Neuronal stem cell (in vitro differentiated cells): ENCODE data around the gene ADCK1.

ENCODE experiments used
- DNase-seq: peaks from one replicate; pipeline ENCODE4 v3.0.0-alpha.2; 2013; ENCODE audit warnings: low spot score
- H2AFZ ChIP-seq: one replicate; pipeline ENCODE4 v1.6.1; 2013; ENCODE audit warnings: mild to moderate bottlenecking, low read length, inconsistent platforms
- H2AK5ac ChIP-seq: 2 replicates; pipeline ENCODE4 v1.6.1; 2013; ENCODE audit warnings: low read depth, mild to moderate bottlenecking, inconsistent platforms, low read length, moderate library complexity, mixed read lengths
- H2BK120ac ChIP-seq: 2 replicates; pipeline ENCODE4 v1.6.1; 2013; ENCODE audit warnings: low read depth, mild to moderate bottlenecking, inconsistent platforms, low read length, moderate library complexity, mixed read lengths
- H2BK12ac ChIP-seq: one replicate; pipeline ENCODE4 v1.6.1; 2013; ENCODE audit warnings: low read length, inconsistent platforms
- H2BK15ac ChIP-seq: 2 replicates; pipeline ENCODE4 v1.6.1; 2013; ENCODE audit warnings: mild to moderate bottlenecking, low read length, inconsistent platforms, mixed read lengths
- H2BK5ac ChIP-seq: one replicate; pipeline ENCODE4 v1.6.1; 2013; ENCODE audit warnings: inconsistent platforms, mild to moderate bottlenecking, low read length, moderate library complexity
- H3K14ac ChIP-seq: one replicate; pipeline ENCODE4 v1.6.1; 2013; ENCODE audit warnings: low read length, inconsistent platforms
- H3K18ac ChIP-seq: 2 replicates; pipeline ENCODE4 v1.6.1; 2013; ENCODE audit warnings: low read length, inconsistent platforms
- H3K23ac ChIP-seq: 2 replicates; pipeline ENCODE4 v1.6.1; 2013; ENCODE audit warnings: low read depth, mild to moderate bottlenecking, mixed read lengths, low read length, inconsistent platforms; ENCODE audit not compliant: poor library complexity
- H3K27ac ChIP-seq: replicated peaks from 3 replicates; pipeline ENCODE4 v1.5.1; 2013; ENCODE audit warnings: low read length, inconsistent platforms
- H3K27me3 ChIP-seq, 3 experiments: 2 replicates each; pipeline ENCODE4 v1.6.1; 2013; ENCODE audit warnings: low read length in 3 of 3, mild to moderate bottlenecking in 2 of 3, inconsistent platforms in 1 of 3, low read depth in 1 of 3, mixed read lengths in 1 of 3, moderate library complexity in 1 of 3; ENCODE audit not compliant: control insufficient read depth in 3 of 3, insufficient read depth in 3 of 3
- H3K36me3 ChIP-seq, 2 donors: replicated peaks in 1 of 2; 2 replicates each; pipeline ENCODE4 v1.6.1; 2013; ENCODE audit warnings: low read length in 2 of 2; ENCODE audit not compliant: control insufficient read depth in 2 of 2, insufficient read depth in 2 of 2
- H3K4ac ChIP-seq: 2 replicates; pipeline ENCODE4 v1.6.1; 2013; ENCODE audit warnings: inconsistent platforms, mild to moderate bottlenecking, low read length, moderate library complexity
- H3K4me1 ChIP-seq, 2 donors: 1 replicate in 1 of 2; 2 replicates in 1 of 2; pipeline ENCODE4 v1.6.1; 2013; ENCODE audit warnings: low read length in 2 of 2, low read depth in 1 of 2; ENCODE audit not compliant: control insufficient read depth in 2 of 2, insufficient read depth in 1 of 2
- H3K4me2 ChIP-seq: one replicate; pipeline ENCODE4 v1.6.1; 2013; ENCODE audit warnings: mild to moderate bottlenecking, low read length, inconsistent platforms; ENCODE audit not compliant: insufficient read depth, poor library complexity, severe bottlenecking
- H3K4me3 ChIP-seq, 2 donors: 2 replicates each; pipeline ENCODE4 v1.5.1; 2013; ENCODE audit warnings: low read length in 2 of 2, mild to moderate bottlenecking in 2 of 2, inconsistent platforms in 1 of 2, moderate library complexity in 1 of 2
- H3K79me1 ChIP-seq: one replicate; pipeline ENCODE4 v1.6.1; 2013; ENCODE audit warnings: low read depth, mild to moderate bottlenecking, inconsistent platforms, low read length, moderate library complexity
- H3K9ac ChIP-seq: one replicate; pipeline ENCODE4 v1.6.1; 2013; ENCODE audit warnings: mild to moderate bottlenecking, low read depth, low read length, inconsistent platforms; ENCODE audit not compliant: poor library complexity
- H3K9me3 ChIP-seq, 2 donors: replicated peaks in 1 of 2; 2 replicates each; pipeline versions ENCODE3 to v1.6.1; 2013; ENCODE audit warnings: low read length in 2 of 2, mild to moderate bottlenecking in 2 of 2, inconsistent platforms in 1 of 2, low read depth in 1 of 2, mixed read lengths in 1 of 2, moderate library complexity in 1 of 2; ENCODE audit not compliant: control insufficient read depth in 2 of 2, insufficient read depth in 1 of 2
- H4K8ac ChIP-seq: one replicate; pipeline ENCODE4 v1.6.1; 2013; ENCODE audit warnings: low read depth, mild to moderate bottlenecking, inconsistent platforms, low read length, moderate library complexity
- H4K91ac ChIP-seq: one replicate; pipeline ENCODE4 v1.6.1; 2013; ENCODE audit warnings: low read length, low read depth, mild to moderate bottlenecking, inconsistent platforms; ENCODE audit not compliant: poor library complexity
- whole genome bisulfite sequencing, 2 donors: extraction: QIAGEN DNeasy Blood & Tissue Kit; methylation state at CpG; one replicate each; pipeline ENCODE4 v1.1.7; 2013; ENCODE audit warnings: missing lambda C conversion rate in 2 of 2, mixed read lengths in 1 of 2; ENCODE audit not compliant: insufficient read length in 2 of 2, insufficient replicate concordance in 1 of 2; ENCODE audit errors: extremely low coverage in 2 of 2; 5-methylcytosine and 5-hydroxymethylcytosine counted together

ADCK1 gene

GRCh38 chr14:77910506-77910905 lies 110.6 kb downstream of the ADCK1 start:
- no CpG with 5 or more reads among the region's 8 CpGs for WGBS, 2 donors

GRCh38 chr14:77911356-77911755 lies 111.4 kb downstream of the ADCK1 start:
- Histone ChIP-seq H2BK5ac (no peak overlapping the region), H3K79me1 (no peaks in the 10 kb centered on the region), H3K9me3 (no peaks in the 10 kb centered on the region), H3K27ac (no peak overlapping the region), H4K91ac (no peak overlapping the region), H3K4me1 (peaks cover 0 to 6% of the 10 kb centered on the region in 2 donors), H3K4me3 (no peak overlapping the region), H2AK5ac (no peak overlapping the region), H4K8ac (no peak overlapping the region), H3K14ac (no peak overlapping the region), H2BK15ac (no peak overlapping the region), H3K23ac (no peak overlapping the region), H3K27me3 (no peaks in the 10 kb centered on the region), H2BK120ac (no peak overlapping the region), H3K18ac (no peak overlapping the region), H3K36me3 (no peaks in the 10 kb centered on the region), H3K4me2 (no peak overlapping the region), H3K4ac (no peak overlapping the region), H3K9ac (no peak overlapping the region), H2AFZ (no peak overlapping the region), H2BK12ac (no peak overlapping the region)
- DNase-seq, result no peak
- WGBS, 2 donors, result no CpG with 5 or more reads among the region's 2 CpGs

More at GRCh38 chr14:77910506-77910905, 110.6 kb downstream of the ADCK1 start:
- DNase-seq, result no peak
- no peak overlapping the region for H3K18ac ChIP-seq
- no peak overlapping the region for H2AFZ ChIP-seq
- H3K4ac ChIP-seq, result no peak overlapping the region
- H4K8ac ChIP-seq, result no peak overlapping the region
- H2BK5ac ChIP-seq, result no peak overlapping the region
- H3K27ac ChIP-seq, result no peak overlapping the region
- no peak overlapping the region for H4K91ac ChIP-seq
- H2AK5ac ChIP-seq, result no peak overlapping the region
- no peaks in the 10 kb centered on the region for H3K79me1 ChIP-seq
- no peaks in the 10 kb centered on the region for H3K27me3 ChIP-seq
- H3K14ac ChIP-seq, result no peak overlapping the region
- no peak overlapping the region for H2BK12ac ChIP-seq
- no peak overlapping the region for H2BK15ac ChIP-seq
- no peak overlapping the region for H3K4me2 ChIP-seq
- H3K23ac ChIP-seq, result no peak overlapping the region
- H3K4me3 ChIP-seq, result peak overlapping the region in 1 of 2 donors; percentile 48
- no peaks in the 10 kb centered on the region for H3K36me3 ChIP-seq
- H3K9ac ChIP-seq, result no peak overlapping the region
- H3K4me1 ChIP-seq, result peaks cover 0 to 6% of the 10 kb centered on the region in 2 donors
- no peaks in the 10 kb centered on the region for H3K9me3 ChIP-seq
- no peak overlapping the region for H2BK120ac ChIP-seq

- Histone ChIP-seq H3K27ac (no peak overlapping the region), H3K9me3 (no peaks in the 10 kb centered on the region), H2BK12ac (no peak overlapping the region), H2AK5ac (no peak overlapping the region), H3K9ac (no peak overlapping the region), H3K4me1 (peaks cover 0 to 3% of the 10 kb centered on the region in 2 donors), H3K4ac (no peak overlapping the region), H3K36me3 (no peaks in the 10 kb centered on the region), H2BK5ac (no peak overlapping the region), H3K4me3 (no peak overlapping the region), H3K4me2 (no peak overlapping the region), H4K91ac (no peak overlapping the region), H2AFZ (no peak overlapping the region), H3K79me1 (no peaks in the 10 kb centered on the region), H3K23ac (no peak overlapping the region), H2BK120ac (no peak overlapping the region), H3K18ac (no peak overlapping the region), H3K14ac (no peak overlapping the region), H2BK15ac (no peak overlapping the region), H4K8ac (no peak overlapping the region), H3K27me3 (no peaks in the 10 kb centered on the region)
- no CpG with 5 or more reads among the region's 10 CpGs for WGBS, 2 donors
- DNase-seq, result no peak
These were observed 113.0 kb downstream of the ADCK1 start for GRCh38 chr14:77912754-77913556.

- Histone ChIP-seq H3K4me3 (no peak overlapping the region), H3K23ac (no peak overlapping the region), H2AFZ (no peak overlapping the region), H2BK15ac (no peak overlapping the region), H2BK12ac (no peak overlapping the region), H2BK5ac (no peak overlapping the region), H4K91ac (no peak overlapping the region), H3K36me3 (no peaks in the 10 kb centered on the region), H3K27me3 (no peaks in the 10 kb centered on the region), H3K27ac (no peak overlapping the region), H3K4me2 (no peak overlapping the region), H3K4ac (no peak overlapping the region), H3K79me1 (no peaks in the 10 kb centered on the region), H2AK5ac (no peak overlapping the region), H3K14ac (no peak overlapping the region), H2BK120ac (no peak overlapping the region), H3K18ac (no peak overlapping the region), H4K8ac (no peak overlapping the region), H3K4me1 (no peaks in the 10 kb centered on the region), H3K9ac (no peak overlapping the region), H3K9me3 (no peaks in the 10 kb centered on the region)
- no peak for DNase-seq
- WGBS, 2 donors, result no CpG with 5 or more reads among the region's 4 CpGs
These were observed 114.3 kb downstream of the ADCK1 start for GRCh38 chr14:77914073-77914721.
